ENCODE results near the gene PPP3CA.

Gene PPP3CA

GRCh38 chr4:101286663-101287062, 60.7 kb downstream of the PPP3CA start:
- no peak for DNase-seq

DNA sequence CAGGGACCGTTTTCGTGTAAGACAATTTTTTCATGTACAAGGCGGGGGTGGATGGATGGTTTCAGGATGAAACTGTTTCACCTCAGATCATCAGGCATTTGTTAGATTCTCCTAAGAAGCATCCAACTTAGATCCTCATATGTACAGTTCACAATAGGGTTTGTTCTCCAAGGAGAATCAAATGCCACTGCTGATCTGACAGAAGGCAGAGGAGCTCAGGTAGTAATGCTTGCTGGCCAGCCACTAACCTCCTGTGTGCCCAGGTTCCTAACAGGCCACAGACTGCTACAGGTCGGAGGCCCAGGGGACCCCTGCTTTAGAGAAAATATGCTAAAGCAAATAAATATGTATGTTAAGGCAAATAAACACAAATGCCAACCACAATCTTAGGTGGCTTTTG, 61.3 kb downstream of the PPP3CA start:
- no peak for DNase-seq

DNA sequence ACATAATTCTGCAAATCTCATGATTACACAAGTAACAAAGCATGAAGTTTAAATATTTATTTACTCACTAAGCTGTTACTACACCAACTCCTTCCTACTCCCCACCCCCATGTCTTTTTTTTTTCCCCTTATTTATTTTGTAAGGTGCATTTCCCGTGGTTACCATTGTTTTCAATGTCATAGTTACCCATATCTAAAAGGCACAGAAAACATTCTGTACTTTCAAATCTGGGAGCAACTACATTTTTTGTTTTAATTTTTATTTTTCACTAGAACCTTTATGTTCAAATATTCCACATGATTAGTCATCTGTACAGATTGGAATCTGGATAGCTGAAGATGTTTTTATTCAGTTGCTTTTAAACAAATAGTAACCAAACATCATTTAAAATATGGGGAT, 62.8 kb downstream of the PPP3CA start:
- no peak for DNase-seq

DNA sequence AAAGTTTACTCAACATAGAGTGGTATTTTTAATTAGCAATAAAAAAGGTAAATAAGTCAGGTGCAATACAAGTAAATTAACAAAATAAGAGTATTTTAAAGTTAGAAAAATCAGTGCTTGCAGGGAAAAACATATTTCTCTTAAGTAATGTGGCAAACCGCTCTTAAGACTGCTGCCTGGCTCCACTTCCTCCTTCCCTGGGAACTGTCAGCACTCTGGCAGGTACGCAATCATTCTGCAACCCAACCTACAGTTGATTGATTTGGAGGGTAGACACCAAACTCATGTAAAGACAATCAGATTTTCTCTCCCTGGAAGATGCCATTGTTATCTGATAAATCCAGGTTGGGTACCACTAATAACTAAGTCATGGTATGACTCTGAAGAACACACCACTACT, 63.9 kb downstream of the PPP3CA start:
- DNase-seq: no peak

- no peak for DNase-seq
Observed at GRCh38 chr4:101282076-101282844, 65.1 kb downstream of the PPP3CA start.

GRCh38 chr4:101280866-101281600, 66.3 kb downstream of the PPP3CA start:
- no peak for DNase-seq

GRCh38 chr4:101279377-101279871, 67.9 kb downstream of the PPP3CA start:
- no peak for DNase-seq

DNA sequence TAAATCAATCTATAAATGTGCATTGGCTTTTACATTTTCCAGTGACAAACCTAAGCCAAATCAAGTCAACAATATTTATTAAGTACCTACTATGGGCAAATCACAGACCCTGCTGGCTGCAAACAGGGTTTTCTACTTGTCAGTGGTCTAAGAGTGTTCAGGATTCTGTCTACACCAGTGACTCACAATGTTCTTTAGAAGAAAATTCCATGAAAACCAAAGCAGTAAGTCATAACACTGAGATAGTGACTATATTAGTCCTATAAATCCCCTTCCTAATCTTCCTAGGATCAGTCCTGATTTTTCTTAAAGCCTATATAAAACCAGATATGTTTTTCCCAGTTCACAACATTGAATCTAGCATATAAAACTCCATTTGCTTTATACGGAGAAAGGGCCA, 69.7 kb downstream of the PPP3CA start:
- no peak for DNase-seq

DNA sequence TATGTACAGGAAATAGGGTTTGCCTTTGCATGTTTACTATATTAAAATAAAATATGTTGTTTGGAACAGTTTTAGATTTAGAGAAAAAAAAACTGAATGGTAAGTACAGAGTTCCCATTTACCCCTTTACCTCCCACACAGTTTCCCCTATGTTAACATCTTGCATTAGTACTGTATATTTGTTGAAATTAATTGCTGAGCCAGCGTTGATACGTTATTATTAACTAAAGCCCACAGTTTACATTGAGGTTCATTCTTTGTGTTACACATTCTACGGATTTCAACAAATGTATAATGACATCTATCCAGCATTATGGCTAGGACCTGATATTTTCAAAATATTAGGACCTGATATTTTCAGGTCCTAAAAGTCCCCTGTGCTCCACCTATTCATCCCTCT, 70.7 kb downstream of the PPP3CA start:
- DNase-seq: no peak

DNA sequence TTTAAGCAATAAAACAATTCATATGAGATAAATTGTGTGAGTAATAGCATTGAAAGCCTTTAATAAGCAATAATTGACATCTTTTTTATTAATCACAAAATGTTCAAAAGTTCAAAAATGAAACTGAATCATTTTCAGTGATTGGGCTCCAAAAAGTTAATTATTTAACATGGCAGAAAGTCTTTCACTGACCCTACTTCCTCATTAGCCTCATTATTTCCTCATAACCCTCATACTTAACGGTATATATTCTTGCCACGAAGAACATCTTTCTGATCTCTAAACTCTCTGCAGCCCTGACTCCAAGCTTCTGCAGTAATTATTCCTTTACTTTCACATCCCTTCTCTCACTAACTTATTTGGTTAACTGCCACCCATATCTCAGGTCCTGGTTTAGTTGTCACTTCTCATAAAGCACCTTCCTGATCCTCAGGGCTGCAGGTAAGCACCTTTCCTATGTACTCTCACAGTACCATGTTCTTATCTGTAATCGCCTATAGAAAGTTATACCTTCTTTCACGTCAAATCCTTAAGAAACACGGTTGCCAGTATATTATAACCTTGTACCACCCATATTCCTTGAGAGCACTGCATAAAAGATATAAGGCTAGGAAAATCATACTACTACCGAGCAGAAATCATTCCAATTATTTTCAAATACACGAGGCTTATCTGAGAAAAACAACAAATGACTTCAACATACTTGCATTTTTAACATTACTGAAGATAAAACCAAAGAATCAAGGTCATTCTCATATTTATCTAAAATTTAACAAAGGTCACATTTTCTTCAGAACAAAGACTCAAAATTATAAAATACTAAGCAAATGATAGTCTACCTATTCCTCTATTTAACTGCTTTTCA, 72.2 kb downstream of the PPP3CA start:
- DNase-seq: no peak

- no peak for DNase-seq
Observed at GRCh38 chr4:101271516-101271915, 75.8 kb downstream of the PPP3CA start.

DNA sequence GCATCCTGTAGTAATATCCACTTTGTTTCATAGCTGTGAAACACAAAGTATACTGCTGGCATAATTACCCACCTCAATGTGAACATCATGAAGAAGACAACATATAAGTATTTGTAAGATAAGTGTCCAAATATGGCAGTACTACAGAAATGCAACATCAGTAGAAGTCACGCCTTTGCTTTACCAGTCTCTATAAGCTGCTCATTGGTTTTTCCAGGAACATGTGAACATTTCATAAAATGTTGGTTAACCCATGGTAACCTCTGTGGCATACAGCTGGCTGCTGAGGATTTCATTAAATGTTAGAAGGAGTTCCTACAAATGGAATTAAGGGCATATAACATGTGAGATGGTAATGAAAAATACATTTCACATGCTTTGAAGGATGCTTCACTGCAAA, 77.6 kb downstream of the PPP3CA start:
- DNase-seq: no peak

- DNase-seq: no peak
Observed at GRCh38 chr4:101265816-101266172, 81.5 kb downstream of the PPP3CA start.

GRCh38 chr4:101264993-101265815, 82.1 kb downstream of the PPP3CA start:
- no peak for DNase-seq

DNA sequence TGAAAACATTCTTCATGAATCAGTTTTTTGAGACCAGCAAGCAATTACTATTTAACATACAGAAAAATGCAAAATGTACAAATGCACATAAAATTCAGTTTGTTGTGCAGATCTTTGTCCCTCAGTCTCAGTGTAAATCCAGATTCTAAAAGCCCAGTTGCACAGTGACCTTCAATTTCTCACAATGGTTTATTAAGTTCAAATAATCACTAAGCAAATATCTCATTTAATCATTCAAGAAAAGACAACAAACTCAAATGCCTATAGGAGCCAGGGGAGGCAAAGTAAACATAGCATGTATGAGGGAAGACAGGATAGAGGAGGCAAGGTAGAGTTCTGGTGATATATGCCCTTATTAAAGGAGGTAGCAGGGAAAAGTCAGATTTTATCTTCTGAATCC, 82.8 kb downstream of the PPP3CA start:
- DNase-seq: no peak

DNA sequence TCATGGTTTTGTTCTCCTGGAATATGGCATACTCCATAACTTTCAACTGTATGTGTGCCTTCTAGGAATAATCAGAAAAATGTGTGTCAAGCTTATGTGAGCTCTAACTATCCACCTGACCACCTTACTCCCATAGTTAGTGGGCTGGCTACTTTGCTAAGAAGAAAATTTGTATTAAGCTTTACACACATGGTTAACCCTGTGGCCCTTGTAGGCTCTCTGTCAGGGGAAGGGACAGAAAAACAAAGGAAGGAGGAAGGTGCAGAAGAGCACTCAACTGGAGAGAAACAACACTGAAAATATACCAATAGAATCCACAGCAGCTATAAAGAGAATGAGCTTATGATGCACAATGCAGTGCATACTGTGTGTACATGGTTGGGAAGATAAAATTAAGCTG, 84.6 kb downstream of the PPP3CA start:
- DNase-seq: peak; percentile 4

- no peak for DNase-seq
Observed at GRCh38 chr4:101259876-101260275, 87.5 kb downstream of the PPP3CA start.

- DNase-seq: no peak
Observed at GRCh38 chr4:101258883-101259282, 88.4 kb downstream of the PPP3CA start.

GRCh38 chr4:101256222-101256621, 91.1 kb downstream of the PPP3CA start:
- DNase-seq: no peak

DNA sequence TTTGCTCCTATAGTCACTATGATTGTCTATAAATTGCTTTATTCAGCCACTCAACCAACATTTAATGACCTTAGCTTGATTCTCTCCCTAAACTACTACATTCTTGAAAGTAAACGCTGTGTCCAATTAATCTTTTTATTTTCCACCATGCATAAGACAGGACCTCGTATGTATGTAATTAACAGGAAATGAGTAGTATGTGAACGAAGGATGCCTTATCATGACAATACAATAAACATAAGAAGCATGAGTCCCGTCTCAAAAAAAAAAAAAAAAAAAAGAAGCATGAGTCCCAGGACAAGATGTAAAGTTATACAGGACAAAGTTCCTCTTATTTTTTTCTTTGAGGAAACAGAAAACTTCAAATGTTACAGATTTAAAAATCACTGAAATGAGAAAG, 92.5 kb downstream of the PPP3CA start:
- DNase-seq: no peak

DNA sequence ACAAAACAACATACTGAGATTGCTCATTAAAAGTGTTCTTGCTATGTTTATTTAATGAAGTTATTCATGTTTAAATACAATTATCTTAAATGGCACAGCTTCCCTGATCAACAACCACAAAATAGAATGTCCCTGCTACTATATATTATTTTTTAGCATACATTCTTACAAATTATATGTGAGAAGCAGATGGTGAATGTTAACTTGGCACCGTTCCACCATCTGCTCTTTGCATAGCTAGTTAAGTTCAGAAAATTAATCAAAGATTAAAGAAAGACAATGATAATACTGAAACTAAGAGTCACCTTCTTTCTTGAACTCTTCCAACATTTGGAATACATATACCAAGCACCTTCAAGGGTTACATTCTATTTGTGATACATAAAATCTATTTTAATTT, 94.2 kb downstream of the PPP3CA start:
- no peak for DNase-seq

- DNase-seq: no peak
Observed at GRCh38 chr4:101252721-101253120, 94.6 kb downstream of the PPP3CA start.

DNA sequence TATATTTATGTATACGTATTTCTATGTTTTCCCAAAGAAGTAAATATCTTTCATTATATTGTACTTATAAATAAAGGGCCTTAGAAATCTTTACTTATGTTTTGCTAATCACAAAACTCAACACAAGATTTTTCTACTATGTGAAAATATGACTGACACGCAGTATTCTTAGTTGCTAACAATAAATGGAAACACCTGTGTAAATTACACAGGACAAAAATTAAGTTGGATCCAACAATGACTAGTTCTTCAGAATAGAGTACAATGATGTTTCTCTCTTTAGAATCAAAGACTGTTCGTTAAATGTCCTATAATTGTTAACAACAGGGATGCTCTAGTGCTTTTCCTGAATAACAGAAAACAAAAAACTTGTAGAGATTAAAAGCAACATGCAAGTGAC, 96.1 kb downstream of the PPP3CA start:
- DNase-seq: no peak
